ENCODE data around the gene PHLDB3.
"Not testable (repeated sequence)": the region's sequence is repeated elsewhere in the genome, so short reads cannot be mapped to it uniquely, and the experiment has no call there.

The PHLDB3 gene

GRCh38 chr19:43439032-43439708 is 65.4 kb downstream of the PHLDB3 start:
- DNase-seq: peak; percentile 42 to 50

- peak in 1 of 2 donors; percentile 26 for DNase-seq
Observed at GRCh38 chr19:43438291-43439031, 66.1 kb downstream of the PHLDB3 start.

- DNase-seq: no peak
Observed at GRCh38 chr19:43437712-43438111, 66.8 kb downstream of the PHLDB3 start.

GRCh38 chr19:43437284-43437683 is 67.3 kb downstream of the PHLDB3 start:
- not testable (repeated sequence) for DNase-seq

GRCh38 chr19:43435775-43436174 is 68.8 kb downstream of the PHLDB3 start:
- no peak for DNase-seq

- DNase-seq: no peak
Observed at GRCh38 chr19:43433689-43434088, 70.9 kb downstream of the PHLDB3 start.

- DNase-seq: no peak
Observed at GRCh38 chr19:43433358-43433673, 71.2 kb downstream of the PHLDB3 start.

GRCh38 chr19:43430976-43431375 is 73.6 kb downstream of the PHLDB3 start:
- DNase-seq: no peak

GRCh38 chr19:43430142-43430710 is 74.3 kb downstream of the PHLDB3 start:
- DNase-seq: no peak

- no peak for DNase-seq
Observed at GRCh38 chr19:43429395-43429794, 75.2 kb downstream of the PHLDB3 start.

GRCh38 chr19:43425567-43426392 is 78.8 kb downstream of the PHLDB3 start:
- DNase-seq: no peak
